ENCODE data around the gene CSF3R.
"Not testable (repeated sequence)": the region's sequence is repeated elsewhere in the genome, so short reads cannot be mapped to it uniquely, and the experiment has no call there.

The CSF3R gene

DNA sequence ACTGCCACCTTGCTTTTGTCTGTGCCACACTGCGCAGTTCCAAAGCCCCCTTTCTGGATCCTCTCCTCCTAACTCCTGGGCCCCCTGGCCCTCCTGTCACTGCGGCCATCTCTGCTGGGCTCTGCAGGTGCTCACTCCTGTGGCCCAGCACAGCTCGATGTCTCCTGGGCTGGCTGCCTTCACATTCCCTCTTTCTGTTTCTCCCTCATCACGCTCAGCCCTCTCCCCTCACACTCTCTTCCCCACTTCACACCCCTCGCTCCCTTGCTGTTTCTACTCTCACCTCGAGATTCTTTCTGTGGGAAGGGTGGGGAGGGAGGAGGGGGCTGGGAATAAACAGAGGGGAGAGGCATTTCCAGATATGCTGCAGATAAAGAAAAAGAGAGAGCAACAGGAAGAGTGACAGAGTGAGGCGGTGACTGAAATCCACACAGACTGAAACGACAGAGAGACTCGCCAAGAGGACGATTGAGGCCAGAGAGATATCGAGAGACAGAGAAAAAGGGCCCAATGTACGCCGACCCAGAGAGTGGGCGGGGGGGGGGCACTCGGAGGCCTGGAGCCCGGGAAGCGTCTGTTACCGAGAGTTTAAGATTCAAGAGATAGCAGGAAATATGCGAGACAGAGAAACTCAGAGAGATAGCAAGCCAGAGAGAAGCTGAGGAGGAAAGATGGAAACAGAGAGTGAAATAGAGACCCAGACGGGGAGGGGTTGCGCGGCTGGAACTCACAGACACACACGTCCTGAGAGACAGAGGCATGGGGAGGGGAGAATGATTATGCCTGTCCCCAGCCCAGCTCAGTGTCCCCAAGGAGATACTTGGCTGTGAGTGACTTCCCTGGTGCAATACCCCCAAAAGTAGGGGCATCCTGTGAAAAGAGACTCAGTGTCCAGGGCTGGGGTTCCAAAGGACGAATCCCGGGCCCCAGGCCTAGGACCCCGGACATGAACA is 666 bp downstream of the CSF3R start:
- no peaks in the 10 kb centered on the region for H3K36me3 Mint-ChIP-seq
- H3K27me3 Mint-ChIP-seq: no peaks in the 10 kb centered on the region
- no peak overlapping the region for H3K27ac Mint-ChIP-seq
- H3K4me1 Mint-ChIP-seq: peaks cover 14% of the 10 kb centered on the region
- ATAC-seq (ENCODE audit: low read depth) (no peak), DNase-seq (ENCODE audit: low spot score in 2 of 2) (no peak)
- H3K4me3 Mint-ChIP-seq: no peak overlapping the region
- H3K9me3 Mint-ChIP-seq: no peaks in the 10 kb centered on the region

DNA sequence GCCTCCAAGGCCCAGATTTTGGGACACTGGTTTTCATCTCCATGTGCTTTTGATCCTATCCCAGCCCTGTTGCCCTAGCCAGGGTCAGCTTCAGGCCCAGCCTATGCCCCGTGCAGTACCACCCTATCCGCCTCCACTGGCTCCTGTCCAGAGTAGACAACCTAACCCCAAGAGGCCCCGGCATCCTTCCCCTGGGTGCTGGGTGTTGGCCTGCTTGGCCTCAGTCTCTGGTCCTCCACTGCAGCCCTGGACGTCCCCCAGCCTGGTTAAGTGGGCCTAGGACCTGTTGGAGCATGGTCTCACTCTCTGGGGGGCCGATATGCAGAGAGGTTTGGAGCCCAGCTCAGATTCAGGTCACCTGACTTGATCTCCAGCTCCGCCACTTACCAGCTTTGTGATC is 1.6 kb downstream of the CSF3R start:
- Mint-ChIP-seq H3K27ac (no peak overlapping the region), H3K36me3 (no peaks in the 10 kb centered on the region), H3K4me3 (no peak overlapping the region), H3K4me1 (peaks cover 6% of the 10 kb centered on the region), H3K27me3 (no peaks in the 10 kb centered on the region), H3K9me3 (no peaks in the 10 kb centered on the region)
- ATAC-seq (ENCODE audit: low read depth) (no peak), DNase-seq (ENCODE audit: low spot score in 2 of 2) (no peak)

DNA sequence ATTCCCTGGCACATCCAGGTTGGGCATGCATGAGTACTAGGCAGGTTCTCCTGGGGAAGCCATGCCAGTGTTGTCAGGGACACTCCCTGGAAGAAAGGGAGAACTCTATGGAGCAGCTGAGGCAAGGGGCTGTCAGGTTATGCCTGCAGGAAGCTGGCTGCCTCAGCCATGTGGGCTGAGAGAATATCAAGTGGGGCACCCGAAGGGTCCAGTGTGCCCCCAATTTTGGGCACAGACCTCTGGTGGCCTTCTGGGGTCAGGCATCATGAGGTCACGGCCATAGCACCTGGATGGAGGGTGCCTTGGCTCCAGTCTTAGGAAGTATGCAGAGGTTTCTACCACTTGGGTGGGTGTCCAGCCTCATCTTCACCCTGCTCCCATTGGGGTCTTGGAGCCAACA is 2.6 kb downstream of the CSF3R start:
- H3K36me3 Mint-ChIP-seq: no peaks in the 10 kb centered on the region
- H3K9me3 Mint-ChIP-seq: no peaks in the 10 kb centered on the region
- H3K4me1 Mint-ChIP-seq: peaks cover 3% of the 10 kb centered on the region
- H3K27me3 Mint-ChIP-seq: no peaks in the 10 kb centered on the region
- H3K4me3 Mint-ChIP-seq: no peak overlapping the region
- H3K27ac Mint-ChIP-seq: no peak overlapping the region
- no peak for DNase-seq (ENCODE audit: low spot score in 2 of 2)
- no peak for ATAC-seq (ENCODE audit: low read depth)

DNA sequence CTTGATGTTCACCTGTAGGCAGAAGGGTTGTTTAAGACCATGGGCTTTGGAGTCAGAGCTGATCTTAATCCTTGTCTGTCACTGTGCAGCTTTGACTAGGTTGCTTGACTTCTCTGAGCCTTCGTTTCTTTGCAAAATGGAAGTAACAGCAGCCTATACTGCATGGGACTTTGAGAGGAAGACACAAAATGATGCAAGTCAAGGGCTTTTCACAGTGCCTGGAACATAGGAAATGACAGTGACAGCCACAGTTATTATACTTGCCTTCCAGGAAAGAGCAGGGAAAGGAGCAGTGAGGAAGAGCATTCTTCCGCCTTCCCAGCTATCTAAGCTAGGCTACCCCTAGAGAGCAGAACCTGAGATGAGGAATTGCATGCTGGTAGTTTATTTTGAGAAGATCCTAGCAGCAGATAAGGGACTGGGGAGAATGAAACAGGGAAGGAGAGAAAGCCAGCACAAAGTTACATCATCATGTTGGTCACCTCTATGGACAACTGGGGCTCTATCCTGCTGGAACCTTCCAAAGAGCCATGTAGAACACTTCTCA is 3.1 kb downstream of the CSF3R start:
- peaks cover 3% of the 10 kb centered on the region for H3K4me1 Mint-ChIP-seq
- ATAC-seq (ENCODE audit: low read depth) (no peak), DNase-seq (ENCODE audit: low spot score in 2 of 2) (no peak)
- H3K27me3 Mint-ChIP-seq: no peaks in the 10 kb centered on the region
- no peaks in the 10 kb centered on the region for H3K9me3 Mint-ChIP-seq
- H3K36me3 Mint-ChIP-seq: no peaks in the 10 kb centered on the region
- H3K27ac Mint-ChIP-seq: no peak overlapping the region
- no peak overlapping the region for H3K4me3 Mint-ChIP-seq

DNA sequence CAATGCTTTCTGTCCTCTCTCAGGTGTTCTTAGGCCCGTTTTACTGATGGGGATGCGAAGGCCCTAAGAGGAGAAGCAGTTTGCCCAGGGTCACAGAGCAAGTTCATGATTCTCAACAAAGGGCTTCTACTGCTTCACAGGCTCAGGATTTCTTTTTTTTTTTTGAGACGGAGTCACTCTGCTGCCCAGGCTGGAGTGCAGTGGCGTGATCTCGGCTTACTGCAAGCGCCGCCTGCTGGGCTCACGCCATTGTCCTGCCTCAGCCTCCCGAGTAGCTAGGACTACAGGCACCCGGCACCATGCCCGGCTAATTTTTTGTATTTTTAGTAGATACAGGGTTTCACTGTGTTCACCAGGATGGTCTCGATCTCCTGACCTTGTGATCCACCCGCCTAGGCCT is 5.1 kb downstream of the CSF3R start:
- not testable (repeated sequence) for H3K27me3 Mint-ChIP-seq; H3K27ac Mint-ChIP-seq; DNase-seq (ENCODE audit: low spot score in 2 of 2); ATAC-seq (ENCODE audit: low read depth); H3K4me1 Mint-ChIP-seq; H3K36me3 Mint-ChIP-seq; H3K4me3 Mint-ChIP-seq; H3K9me3 Mint-ChIP-seq

DNA sequence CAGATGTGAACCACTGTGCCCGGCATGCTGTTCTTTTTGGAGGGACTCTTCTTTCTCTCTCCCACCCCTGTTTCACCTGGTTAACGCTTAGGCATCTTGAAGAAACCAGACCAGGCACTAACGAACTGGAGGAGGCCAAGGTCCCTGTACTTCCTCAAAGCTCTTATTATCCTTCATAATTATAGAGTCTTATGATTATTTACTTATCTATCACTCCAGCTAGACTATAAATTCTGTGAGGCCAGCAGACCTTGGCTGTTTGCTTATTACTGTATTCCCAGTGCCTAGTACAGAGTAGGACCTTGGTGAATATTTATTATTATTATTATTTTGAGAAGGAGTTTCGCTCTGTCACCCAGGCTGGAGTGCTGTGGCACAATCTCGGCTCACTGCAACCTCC is 5.8 kb downstream of the CSF3R start:
- Mint-ChIP-seq H3K4me1 (peaks cover under 1% of the 10 kb centered on the region), H3K36me3 (no peaks in the 10 kb centered on the region), H3K9me3 (no peaks in the 10 kb centered on the region), H3K27ac (no peak overlapping the region), H3K4me3 (no peak overlapping the region), H3K27me3 (no peaks in the 10 kb centered on the region)
- DNase-seq (ENCODE audit: low spot score in 2 of 2) (no peak), ATAC-seq (ENCODE audit: low read depth) (no peak)

DNA sequence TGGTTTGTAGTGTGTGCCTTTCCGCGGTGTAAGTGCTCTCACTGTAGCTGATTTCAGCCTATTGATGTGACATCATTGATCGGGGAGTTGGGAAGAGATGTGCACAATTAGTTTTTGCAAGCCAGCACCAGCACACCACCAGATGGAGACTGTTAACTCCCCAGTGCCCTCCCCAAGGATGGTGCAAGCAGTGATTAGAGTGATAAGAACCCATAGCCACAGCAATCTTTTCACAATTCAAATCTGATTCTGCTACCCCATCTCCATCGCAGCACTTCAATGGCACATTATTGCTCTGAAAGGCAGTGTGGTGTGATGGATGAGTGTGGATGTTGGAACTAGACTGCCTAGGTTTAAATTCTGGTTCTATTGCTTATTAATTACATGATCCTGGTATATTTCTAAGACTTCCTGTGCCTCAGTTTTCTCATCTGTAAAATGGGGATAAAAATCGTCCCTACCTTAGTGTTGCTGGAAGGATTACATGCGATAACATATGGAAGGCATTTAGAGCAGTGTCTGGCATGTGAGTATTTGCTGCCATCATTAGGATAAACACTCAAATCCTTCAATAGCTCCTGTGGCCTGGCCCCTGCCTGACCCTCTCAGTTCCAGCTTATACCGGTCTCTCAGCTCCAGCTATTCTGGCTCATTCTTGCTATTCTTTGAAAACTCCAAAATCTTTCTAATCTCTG is 6.7 kb downstream of the CSF3R start:
- Mint-ChIP-seq H3K36me3 (no peaks in the 10 kb centered on the region), H3K4me3 (no peak overlapping the region), H3K9me3 (no peaks in the 10 kb centered on the region), H3K27ac (no peak overlapping the region), H3K27me3 (no peaks in the 10 kb centered on the region), H3K4me1 (no peaks in the 10 kb centered on the region)
- ATAC-seq (ENCODE audit: low read depth) (no peak), DNase-seq (ENCODE audit: low spot score in 2 of 2) (no peak)

DNA sequence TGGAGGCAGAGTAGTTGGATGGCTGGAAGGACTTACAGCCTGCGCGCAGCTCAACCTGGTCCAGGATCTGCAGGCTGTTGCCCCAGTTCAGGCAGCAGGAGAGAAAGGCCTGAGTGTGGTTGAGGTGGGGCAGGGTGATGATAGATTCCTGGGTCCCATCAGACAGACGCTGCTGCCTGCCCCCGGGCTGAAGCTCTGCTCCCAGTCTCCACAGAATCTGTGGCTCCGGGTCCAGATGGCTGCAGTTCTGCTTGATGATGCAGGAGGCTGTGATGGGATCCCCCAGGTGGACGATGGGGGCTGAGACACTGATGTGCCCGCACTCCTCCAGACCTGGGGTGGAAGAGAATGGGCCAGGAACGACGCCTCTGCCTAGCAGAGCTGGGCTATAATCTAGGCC is 7.4 kb downstream of the CSF3R start:
- Mint-ChIP-seq H3K27ac (no peak overlapping the region), H3K4me1 (no peaks in the 10 kb centered on the region), H3K27me3 (no peaks in the 10 kb centered on the region), H3K4me3 (no peak overlapping the region), H3K36me3 (no peaks in the 10 kb centered on the region), H3K9me3 (no peaks in the 10 kb centered on the region)
- ATAC-seq (ENCODE audit: low read depth) (no peak), DNase-seq (ENCODE audit: low spot score in 2 of 2) (no peak)

DNA sequence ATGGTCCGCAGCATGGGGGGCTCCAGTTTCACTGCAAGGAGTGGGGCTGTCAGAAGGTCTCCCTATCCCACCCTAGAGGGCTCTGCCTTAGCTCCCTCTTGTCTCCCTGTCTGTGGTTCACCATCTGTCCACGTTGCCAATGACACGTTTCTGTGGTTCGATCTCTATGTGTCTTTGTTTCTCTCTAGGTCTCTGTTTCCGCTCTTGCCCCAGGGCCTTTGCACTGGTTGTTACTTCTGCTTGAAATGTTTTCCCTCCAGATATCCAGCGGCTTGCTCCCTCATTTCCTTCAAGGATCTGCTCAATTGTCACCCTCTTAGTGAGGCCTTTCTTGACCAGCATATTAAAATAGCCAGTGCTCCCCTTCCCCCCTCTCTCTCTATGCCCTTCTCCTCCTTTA is 10.1 kb downstream of the CSF3R start:
- Mint-ChIP-seq H3K36me3 (no peaks in the 10 kb centered on the region), H3K4me1 (no peaks in the 10 kb centered on the region), H3K27me3 (no peaks in the 10 kb centered on the region), H3K4me3 (no peak overlapping the region), H3K27ac (no peak overlapping the region), H3K9me3 (no peaks in the 10 kb centered on the region)
- DNase-seq (ENCODE audit: low spot score in 2 of 2) (no peak), ATAC-seq (ENCODE audit: low read depth) (no peak)

DNA sequence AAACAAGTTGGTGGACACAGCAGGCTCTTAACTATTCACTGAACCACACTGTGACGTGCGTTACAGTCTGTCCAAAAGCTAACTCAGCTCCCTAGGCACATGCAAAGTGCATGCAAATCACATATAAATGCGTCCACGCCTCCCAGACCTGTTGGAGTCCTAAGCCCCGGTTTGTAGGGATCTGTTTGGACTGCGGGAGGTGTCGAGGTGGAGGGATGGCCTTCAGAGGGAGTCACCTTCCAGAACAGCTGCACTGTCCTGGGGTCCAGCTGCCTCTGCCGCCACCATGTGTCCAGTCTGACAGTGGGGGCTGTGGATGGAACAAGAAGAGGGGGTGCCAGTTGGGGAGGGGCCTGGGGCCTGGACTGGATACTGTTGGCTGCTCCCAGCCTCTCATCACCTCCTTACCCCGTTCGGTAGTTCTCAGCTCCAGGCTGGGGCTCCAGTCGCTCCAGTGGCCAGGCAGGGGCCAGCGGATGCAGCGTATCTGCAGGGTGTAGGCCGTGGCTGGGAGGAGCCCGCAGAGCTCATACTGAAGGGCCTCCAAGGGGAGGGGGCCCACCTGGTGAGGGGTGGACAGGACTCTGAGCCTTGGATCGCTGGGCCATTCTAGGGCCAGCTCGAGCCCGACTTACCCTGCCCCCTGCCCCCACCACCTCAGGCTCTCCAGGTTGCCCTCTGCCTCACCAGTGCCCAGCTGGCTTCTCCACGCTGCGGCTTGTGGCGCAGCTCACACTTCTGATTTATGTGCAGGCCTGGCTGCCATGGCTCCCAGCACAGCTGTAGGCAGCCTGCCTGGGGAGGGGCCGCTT is 10.7 kb downstream of the CSF3R start:
- no peak overlapping the region for H3K4me3 Mint-ChIP-seq
- H3K27me3 Mint-ChIP-seq: no peaks in the 10 kb centered on the region
- no peaks in the 10 kb centered on the region for H3K36me3 Mint-ChIP-seq
- DNase-seq (ENCODE audit: low spot score in 2 of 2) (no peak), ATAC-seq (ENCODE audit: low read depth) (no peak)
- no peaks in the 10 kb centered on the region for H3K4me1 Mint-ChIP-seq
- H3K9me3 Mint-ChIP-seq: no peaks in the 10 kb centered on the region
- no peak overlapping the region for H3K27ac Mint-ChIP-seq

DNA sequence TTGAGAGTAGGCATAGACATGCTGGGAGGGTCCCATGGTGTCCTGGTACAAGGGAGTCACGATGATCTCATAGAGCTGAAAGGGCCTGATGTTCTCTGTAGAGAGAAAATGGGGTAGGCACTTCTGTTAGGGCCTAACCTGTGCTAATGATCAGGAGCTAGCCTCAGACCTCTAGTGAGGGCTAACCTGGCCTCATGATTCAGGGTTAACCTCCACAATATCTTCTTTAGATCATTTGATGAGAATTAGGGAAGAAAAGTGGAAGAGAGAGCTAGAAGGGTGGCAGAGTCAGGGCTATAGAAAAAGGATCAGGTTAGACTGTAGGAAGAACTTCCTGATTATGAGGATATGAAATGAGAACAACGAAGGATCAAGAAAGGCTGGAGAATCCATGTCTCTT is 13.6 kb downstream of the CSF3R start:
- peaks cover 7% of the 10 kb centered on the region for H3K4me1 Mint-ChIP-seq
- ATAC-seq (ENCODE audit: low read depth) (no peak), DNase-seq (ENCODE audit: low spot score in 2 of 2) (no peak)
- H3K36me3 Mint-ChIP-seq: no peaks in the 10 kb centered on the region
- H3K27ac Mint-ChIP-seq: peak overlapping the region; percentile 53
- no peak overlapping the region for H3K4me3 Mint-ChIP-seq
- no peaks in the 10 kb centered on the region for H3K9me3 Mint-ChIP-seq
- H3K27me3 Mint-ChIP-seq: no peaks in the 10 kb centered on the region

DNA sequence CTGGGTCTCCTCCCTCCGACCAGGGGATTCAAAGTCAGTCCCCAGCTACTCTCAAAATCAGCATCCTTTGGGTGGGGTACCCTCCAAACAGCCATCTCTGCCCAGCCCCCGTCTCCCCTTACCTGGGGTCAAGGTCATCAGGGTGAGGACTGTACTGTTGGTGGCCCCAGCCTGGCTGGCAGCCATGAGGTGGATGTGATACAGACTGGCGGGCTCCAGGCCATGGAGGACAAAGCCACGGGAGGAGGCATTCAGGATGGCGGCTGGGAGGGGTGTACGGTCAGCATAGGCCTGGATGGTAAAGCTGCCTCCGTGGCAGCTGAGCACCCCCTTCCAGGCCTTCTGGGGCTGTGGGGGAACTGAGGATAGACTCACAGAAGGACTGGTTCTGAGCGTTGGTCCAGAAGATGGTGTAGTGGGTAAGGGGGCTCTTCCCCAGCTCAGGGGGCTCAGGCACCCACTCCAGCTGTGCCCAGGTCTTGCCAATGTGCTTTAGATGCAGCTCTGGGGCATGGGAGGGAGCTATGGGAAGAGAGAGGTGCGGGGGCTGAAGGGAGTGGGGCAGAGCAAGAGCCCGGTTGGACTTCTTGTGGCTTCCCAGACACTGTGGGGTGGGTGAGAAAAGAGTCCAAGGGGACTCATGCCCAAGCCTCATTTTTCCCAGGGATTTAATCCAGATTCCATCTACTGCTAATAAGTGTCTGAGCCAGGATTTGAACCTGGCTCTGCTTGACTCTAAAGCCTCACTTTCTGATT is 14.8 kb downstream of the CSF3R start:
- DNase-seq (ENCODE audit: low spot score in 2 of 2): no peak
- Mint-ChIP-seq H3K27ac (no peak overlapping the region), H3K9me3 (no peaks in the 10 kb centered on the region), H3K36me3 (no peaks in the 10 kb centered on the region), H3K4me3 (no peak overlapping the region), H3K4me1 (peaks cover 14% of the 10 kb centered on the region), H3K27me3 (no peaks in the 10 kb centered on the region)
- ATAC-seq (ENCODE audit: low read depth): no peak

DNA sequence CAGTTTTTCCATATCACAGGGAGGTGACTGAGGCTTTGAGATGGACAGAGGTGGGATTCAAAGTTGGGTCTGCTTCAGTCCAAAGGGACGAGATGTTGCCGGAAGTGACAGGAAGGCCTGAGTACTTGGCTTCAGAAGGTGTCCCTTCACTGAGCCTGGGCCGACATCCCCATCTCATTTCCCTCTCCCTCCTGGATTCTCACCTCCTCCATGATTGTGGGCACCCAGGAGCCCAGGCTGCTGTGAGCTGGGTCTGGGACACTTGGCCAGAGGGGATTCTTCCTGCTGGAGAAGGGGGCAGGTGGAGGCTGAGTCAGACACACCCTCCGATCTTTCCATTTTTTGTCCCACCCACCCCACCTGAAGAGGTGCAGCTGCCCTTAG is 15.7 kb downstream of the CSF3R start:
- H3K4me3 Mint-ChIP-seq: no peak overlapping the region
- DNase-seq (ENCODE audit: low spot score in 2 of 2) (no peak), ATAC-seq (ENCODE audit: low read depth) (no peak)
- H3K9me3 Mint-ChIP-seq: no peaks in the 10 kb centered on the region
- H3K27me3 Mint-ChIP-seq: no peaks in the 10 kb centered on the region
- no peaks in the 10 kb centered on the region for H3K36me3 Mint-ChIP-seq
- H3K4me1 Mint-ChIP-seq: peaks cover 17% of the 10 kb centered on the region
- H3K27ac Mint-ChIP-seq: no peak overlapping the region
